ENCODE measurements around the gene RPP38. TPM values are rescaled to one million over a fixed set of nuclear protein-coding genes. Genes with fewer than 3 reads are reported as not detected.
A peak's percentile ranks its signal among the peaks of the same experiment; 100 is the strongest.

RPP38 gene
- total RNA-seq, 1 experiment from 2014 or later: 30.8 TPM

DNA sequence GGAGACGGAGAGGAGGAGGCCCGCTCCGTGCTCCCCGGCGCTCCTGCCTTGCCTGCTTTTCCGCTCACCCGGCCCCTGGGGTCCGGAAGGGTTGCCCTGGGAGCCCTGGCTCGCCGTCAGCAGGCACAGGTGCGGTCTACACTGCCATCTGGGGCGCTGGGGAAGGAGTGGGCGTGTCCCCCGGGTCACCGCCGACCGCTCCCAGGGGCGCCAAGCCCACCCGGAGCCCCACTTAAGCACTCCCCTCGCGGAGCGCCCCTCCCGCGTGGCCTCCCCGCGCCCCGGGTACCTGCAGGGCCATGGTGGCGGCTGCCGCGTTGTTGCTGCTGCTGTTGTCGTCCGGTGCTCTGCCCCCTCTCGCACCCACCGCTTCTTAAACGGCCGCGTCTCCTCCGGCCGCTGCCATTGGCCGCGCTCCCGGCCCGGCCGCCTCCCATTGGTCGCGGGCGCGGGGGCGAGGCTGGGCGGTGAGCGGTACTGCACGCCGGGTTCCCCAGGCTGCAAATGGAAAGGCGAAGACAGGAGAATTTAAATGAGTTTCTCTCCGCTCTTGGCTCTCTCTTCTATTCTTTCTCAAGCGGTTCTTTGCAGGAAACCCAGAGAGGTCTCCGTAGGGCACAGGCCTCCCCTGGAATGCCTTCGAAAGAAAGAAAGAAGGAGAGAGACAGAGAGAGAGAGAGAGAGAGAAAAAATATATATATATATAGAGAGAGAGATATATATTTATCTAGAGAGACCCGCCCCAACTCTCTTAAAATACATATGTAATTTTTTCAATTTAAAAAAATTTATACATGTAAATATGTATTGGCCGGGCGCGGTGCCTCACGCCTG lies 8.5 kb upstream of the RPP38 start, which contains the start of gene ACBD7:
Gene ACBD7 (minus strand): TSS at position 349 of the 834 bp plus-strand sequence. CDS start 48 bp downstream, at position 301.
- BruUV-seq (replicated peaks): no TSS peak
- peaks cover 7% of the 10 kb centered on the region for H3K4me1 Mint-ChIP-seq (ENCODE audit: insufficient read depth, unreplicated experiment)
- TF ChIP-seq, protein P1, sequence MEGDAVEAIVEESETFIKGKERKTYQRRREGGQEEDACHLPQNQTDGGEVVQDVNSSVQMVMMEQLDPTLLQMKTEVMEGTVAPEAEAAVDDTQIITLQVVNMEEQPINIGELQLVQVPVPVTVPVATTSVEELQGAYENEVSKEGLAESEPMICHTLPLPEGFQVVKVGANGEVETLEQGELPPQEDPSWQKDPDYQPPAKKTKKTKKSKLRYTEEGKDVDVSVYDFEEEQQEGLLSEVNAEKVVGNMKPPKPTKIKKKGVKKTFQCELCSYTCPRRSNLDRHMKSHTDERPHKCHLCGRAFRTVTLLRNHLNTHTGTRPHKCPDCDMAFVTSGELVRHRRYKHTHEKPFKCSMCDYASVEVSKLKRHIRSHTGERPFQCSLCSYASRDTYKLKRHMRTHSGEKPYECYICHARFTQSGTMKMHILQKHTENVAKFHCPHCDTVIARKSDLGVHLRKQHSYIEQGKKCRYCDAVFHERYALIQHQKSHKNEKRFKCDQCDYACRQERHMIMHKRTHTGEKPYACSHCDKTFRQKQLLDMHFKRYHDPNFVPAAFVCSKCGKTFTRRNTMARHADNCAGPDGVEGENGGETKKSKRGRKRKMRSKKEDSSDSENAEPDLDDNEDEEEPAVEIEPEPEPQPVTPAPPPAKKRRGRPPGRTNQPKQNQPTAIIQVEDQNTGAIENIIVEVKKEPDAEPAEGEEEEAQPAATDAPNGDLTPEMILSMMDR (IDR thresholded peaks at IDR 0.05; ENCODE audit: unreplicated experiment): peak; percentile 8

DNA sequence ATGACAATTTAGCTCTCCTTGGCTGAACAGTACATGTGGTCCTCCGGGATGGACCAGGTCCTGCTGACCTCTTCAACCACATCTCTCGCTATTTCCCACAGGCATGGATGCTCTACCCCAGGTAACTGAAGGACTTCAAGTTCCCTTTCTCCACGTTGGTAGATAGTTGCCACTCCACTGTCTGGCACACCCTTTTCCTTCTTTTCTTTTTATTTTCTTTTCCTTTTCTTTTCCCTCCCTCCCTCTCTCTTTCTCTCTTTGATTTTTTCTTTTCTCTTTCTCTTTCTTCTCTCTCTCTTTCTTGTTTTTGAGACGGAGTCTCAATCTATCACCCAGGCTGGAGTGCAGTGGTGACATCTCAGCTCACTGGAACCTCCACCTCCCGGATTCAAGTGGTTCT lies 5.7 kb upstream of the RPP38 start:
- ChIA-PET CTCF (interaction anchor here (0.5 to 1.1 kb wide), 5 partner anchors 9 to 208 kb away, joined by 3 to 4 read pairs (median 3); no protein-coding TSS in a partner anchor), POLR2A (interaction anchor here (0.6 kb wide), 1 partner anchor 15 kb away, joined by 4 read pairs; no protein-coding TSS in a partner anchor)
- Mint-ChIP-seq H3K36me3 (ENCODE audit: insufficient read depth, unreplicated experiment) (no peaks in the 10 kb centered on the region), H3K27ac (ENCODE audit: low read depth, unreplicated experiment) (no peak overlapping the region), H3K9me3 (ENCODE audit: unreplicated experiment) (no peaks in the 10 kb centered on the region), H3K27me3 (ENCODE audit: insufficient read depth, unreplicated experiment) (no peaks in the 10 kb centered on the region), H3K4me3 (ENCODE audit: unreplicated experiment) (no peak overlapping the region), H3K4me1 (ENCODE audit: insufficient read depth, unreplicated experiment) (peaks cover 7% of the 10 kb centered on the region)
- TF ChIP-seq, protein P1 (IDR thresholded peaks at IDR 0.05; ENCODE audit: unreplicated experiment): no peak
- no TSS peak for BruUV-seq (replicated peaks)
- no peak for DNase-seq (ENCODE audit: unreplicated experiment)
- intact Hi-C loops (cut with micrococcal nuclease): no loop called here

More for the DNA sequence above, 8.5 kb upstream of the RPP38 start, which contains the start of gene ACBD7:
- H3K36me3 Mint-ChIP-seq (ENCODE audit: insufficient read depth, unreplicated experiment): no peaks in the 10 kb centered on the region
- intact Hi-C loops (cut with micrococcal nuclease): no loop called here
- H3K27me3 Mint-ChIP-seq (ENCODE audit: insufficient read depth, unreplicated experiment): no peaks in the 10 kb centered on the region
- ChIA-PET CTCF (no interaction called here), POLR2A (no interaction called here)
- H3K27ac Mint-ChIP-seq (ENCODE audit: low read depth, unreplicated experiment): no peak within 1 kb of the TSS
- DNase-seq (ENCODE audit: unreplicated experiment): peak; percentile 76
- H3K9me3 Mint-ChIP-seq (ENCODE audit: unreplicated experiment): no peaks in the 10 kb centered on the region
- peak within 1 kb of the TSS; percentile 69 for H3K4me3 Mint-ChIP-seq (ENCODE audit: unreplicated experiment)

- H3K27ac Mint-ChIP-seq (ENCODE audit: low read depth, unreplicated experiment): no peak overlapping the region
- TF ChIP-seq, protein P1 (IDR thresholded peaks at IDR 0.05; ENCODE audit: unreplicated experiment): no peak
- no peaks in the 10 kb centered on the region for H3K27me3 Mint-ChIP-seq (ENCODE audit: insufficient read depth, unreplicated experiment)
- POLR2A ChIA-PET: no interaction called here
- no peaks in the 10 kb centered on the region for H3K9me3 Mint-ChIP-seq (ENCODE audit: unreplicated experiment)
- no peak overlapping the region for H3K4me3 Mint-ChIP-seq (ENCODE audit: unreplicated experiment)
- no peak for DNase-seq (ENCODE audit: unreplicated experiment)
- intact Hi-C loops (cut with micrococcal nuclease): no loop called here
- H3K4me1 Mint-ChIP-seq (ENCODE audit: insufficient read depth, unreplicated experiment): peaks cover 10% of the 10 kb centered on the region
- CTCF ChIA-PET: interaction anchor here (0.7 kb wide), 2 partner anchors 9 to 136 kb away, joined by 3 read pairs; no protein-coding TSS in a partner anchor
- no TSS peak for BruUV-seq (replicated peaks)
- peaks cover 14% of the 10 kb centered on the region for H3K36me3 Mint-ChIP-seq (ENCODE audit: insufficient read depth, unreplicated experiment)
Measured at GRCh38 chr10:15092855-15093408, 4.2 kb upstream of the RPP38 start.

GRCh38 chr10:15096661-15097010 lies 519 bp upstream of the RPP38 start:
- Mint-ChIP-seq H3K36me3 (ENCODE audit: insufficient read depth, unreplicated experiment) (peaks cover 39% of the 10 kb centered on the region), H3K4me1 (ENCODE audit: insufficient read depth, unreplicated experiment) (peaks cover 16% of the 10 kb centered on the region), H3K4me3 (ENCODE audit: unreplicated experiment) (peak overlapping the region; percentile 94), H3K9me3 (ENCODE audit: unreplicated experiment) (no peaks in the 10 kb centered on the region), H3K27me3 (ENCODE audit: insufficient read depth, unreplicated experiment) (no peaks in the 10 kb centered on the region), H3K27ac (ENCODE audit: low read depth, unreplicated experiment) (peak overlapping the region; percentile 92)
- CTCF ChIA-PET: interaction anchor here (1.0 kb wide), 1 partner anchor 10 kb away, joined by 3 read pairs; no protein-coding TSS in a partner anchor
- POLR2A ChIA-PET: interaction anchor here (0.7 to 2.7 kb wide), 8 partner anchors 13 to 218 kb away, joined by 3 to 9 read pairs (median 4); partner anchors contain the start of genes DCLRE1C, NMT2 and SUV39H2
- no peak for DNase-seq (ENCODE audit: unreplicated experiment)
- intact Hi-C loops (cut with micrococcal nuclease): loop anchor here (5.0 kb wide), 1 partner anchor 259 kb away; the partner anchor contains the start of genes CDNF, HSPA14 and MSANTD7
- TF ChIP-seq, protein P1 (IDR thresholded peaks at IDR 0.05; ENCODE audit: unreplicated experiment): no peak
- TSS peak; percentile 49 for BruUV-seq (replicated peaks)

Data from MCF 10A (cell line).